Activated T-cell treated with anti-CD3 and anti-CD28 coated beads, Interleukin-2, amount 50 U/mL, for 48 hours (primary cell): ENCODE measurements around the gene ONECUT3.

Source experiments
- DNase-seq, 2 experiments: peaks; one replicate each; pipeline ENCODE4 v3.0.0-alpha.2; 2020

Gene ONECUT3

GRCh38 chr19:1799695-1800342 lies 46.5 kb downstream of the ONECUT3 start:
- no peak for DNase-seq

GRCh38 chr19:1804858-1805257 lies 51.6 kb downstream of the ONECUT3 start:
- DNase-seq: no peak

- DNase-seq: no peak
Observed at GRCh38 chr19:1805401-1806183, 52.3 kb downstream of the ONECUT3 start.

- DNase-seq: no peak
Observed at GRCh38 chr19:1806184-1807029, 53.1 kb downstream of the ONECUT3 start.

GRCh38 chr19:1807030-1807694 lies 53.9 kb downstream of the ONECUT3 start:
- DNase-seq: no peak

GRCh38 chr19:1807695-1808394 lies 54.5 kb downstream of the ONECUT3 start:
- no peak for DNase-seq

GRCh38 chr19:1808395-1808731 lies 55.1 kb downstream of the ONECUT3 start:
- no peak for DNase-seq

GRCh38 chr19:1809678-1810077 lies 56.4 kb downstream of the ONECUT3 start:
- no peak for DNase-seq

- no peak for DNase-seq
Observed at GRCh38 chr19:1810439-1811160, 57.3 kb downstream of the ONECUT3 start.

- DNase-seq: peak; percentile 72 to 77
Observed at GRCh38 chr19:1811472-1811894, 58.2 kb downstream of the ONECUT3 start.

- no peak for DNase-seq
Observed at GRCh38 chr19:1811942-1812425, 58.7 kb downstream of the ONECUT3 start, which contains the start of gene ATP8B3. ATP8B3 (minus strand) TSS chr19:1812276; CDS start chr19:1811736, 540 bp downstream.

- DNase-seq: peak; percentile 92
Observed at GRCh38 chr19:1812426-1813191, 59.3 kb downstream of the ONECUT3 start.

- no peak for DNase-seq
Observed at GRCh38 chr19:1813192-1814182, 60.2 kb downstream of the ONECUT3 start.

GRCh38 chr19:1814391-1814790 lies 61.1 kb downstream of the ONECUT3 start:
- DNase-seq: no peak

GRCh38 chr19:1814833-1815604 lies 61.7 kb downstream of the ONECUT3 start:
- no peak for DNase-seq

- no peak for DNase-seq
Observed at GRCh38 chr19:1815605-1816529, 62.6 kb downstream of the ONECUT3 start.
